ENCODE data around the gene EME1. TPM values are rescaled to one million over a fixed set of nuclear protein-coding genes. Genes with fewer than 3 reads are reported as not detected.

EME1 gene
- total and polyA plus RNA-seq, 9 donors: 0.46 to 1.4 (median 0.88) TPM

- H3K27ac ChIP-seq: no peak overlapping the region
- no peaks in the 10 kb centered on the region for H3K36me3 ChIP-seq
- no peak overlapping the region for H3K4me3 ChIP-seq
- H3K9me3 ChIP-seq: no peaks in the 10 kb centered on the region
- intact Hi-C loops (cut with DNase I): no loop called here
- WGBS, 3 donors: 70 to 83% (median 80%) methylated on average over 13 of the region's 13 CpGs
- H3K27me3 ChIP-seq: no peaks in the 10 kb centered on the region
- H3K4me1 ChIP-seq (ENCODE audit: insufficient read depth): peaks cover 8% of the 10 kb centered on the region
- DNase-seq: no peak
- TF ChIP-seq, protein P1, sequence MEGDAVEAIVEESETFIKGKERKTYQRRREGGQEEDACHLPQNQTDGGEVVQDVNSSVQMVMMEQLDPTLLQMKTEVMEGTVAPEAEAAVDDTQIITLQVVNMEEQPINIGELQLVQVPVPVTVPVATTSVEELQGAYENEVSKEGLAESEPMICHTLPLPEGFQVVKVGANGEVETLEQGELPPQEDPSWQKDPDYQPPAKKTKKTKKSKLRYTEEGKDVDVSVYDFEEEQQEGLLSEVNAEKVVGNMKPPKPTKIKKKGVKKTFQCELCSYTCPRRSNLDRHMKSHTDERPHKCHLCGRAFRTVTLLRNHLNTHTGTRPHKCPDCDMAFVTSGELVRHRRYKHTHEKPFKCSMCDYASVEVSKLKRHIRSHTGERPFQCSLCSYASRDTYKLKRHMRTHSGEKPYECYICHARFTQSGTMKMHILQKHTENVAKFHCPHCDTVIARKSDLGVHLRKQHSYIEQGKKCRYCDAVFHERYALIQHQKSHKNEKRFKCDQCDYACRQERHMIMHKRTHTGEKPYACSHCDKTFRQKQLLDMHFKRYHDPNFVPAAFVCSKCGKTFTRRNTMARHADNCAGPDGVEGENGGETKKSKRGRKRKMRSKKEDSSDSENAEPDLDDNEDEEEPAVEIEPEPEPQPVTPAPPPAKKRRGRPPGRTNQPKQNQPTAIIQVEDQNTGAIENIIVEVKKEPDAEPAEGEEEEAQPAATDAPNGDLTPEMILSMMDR (IDR thresholded peaks at IDR 0.05): no peak
- no peak for TF ChIP-seq POLR2A (IDR thresholded peaks at IDR 0.05)
- TF ChIP-seq EP300 (IDR thresholded peaks at IDR 0.05): no peak
Observed at GRCh38 chr17:50344731-50345365, 28.2 kb upstream of the EME1 start.

- peak; percentile 81 to 92 (median 90) for DNase-seq
- H3K27me3 ChIP-seq: no peaks in the 10 kb centered on the region
- intact Hi-C loops (cut with DNase I): no loop called here
- no peak for TF ChIP-seq EP300 (IDR thresholded peaks at IDR 0.05)
- TF ChIP-seq, protein P1 (IDR thresholded peaks at IDR 0.05): no peak
- peak; percentile 10 for TF ChIP-seq POLR2A (IDR thresholded peaks at IDR 0.05)
- H3K4me3 ChIP-seq: peak within 1 kb of the TSS; percentile 88
- H3K27ac ChIP-seq: peak within 1 kb of the TSS; percentile 4 to 24
- no peaks in the 10 kb centered on the region for H3K9me3 ChIP-seq
- no peaks in the 10 kb centered on the region for H3K36me3 ChIP-seq
- WGBS, 3 donors: 2 to 4% (median 3%) methylated on average over 26 to 86 of the region's 87 CpGs
- peaks cover 8% of the 10 kb centered on the region for H3K4me1 ChIP-seq (ENCODE audit: insufficient read depth)
Observed at GRCh38 chr17:50345432-50346312, 27.4 kb upstream of the EME1 start, which contains the start of gene XYLT2. Gene XYLT2, plus strand, starts transcription at chr17:50346126. Its CDS starts 15 bp downstream, at chr17:50346141.

DNA sequence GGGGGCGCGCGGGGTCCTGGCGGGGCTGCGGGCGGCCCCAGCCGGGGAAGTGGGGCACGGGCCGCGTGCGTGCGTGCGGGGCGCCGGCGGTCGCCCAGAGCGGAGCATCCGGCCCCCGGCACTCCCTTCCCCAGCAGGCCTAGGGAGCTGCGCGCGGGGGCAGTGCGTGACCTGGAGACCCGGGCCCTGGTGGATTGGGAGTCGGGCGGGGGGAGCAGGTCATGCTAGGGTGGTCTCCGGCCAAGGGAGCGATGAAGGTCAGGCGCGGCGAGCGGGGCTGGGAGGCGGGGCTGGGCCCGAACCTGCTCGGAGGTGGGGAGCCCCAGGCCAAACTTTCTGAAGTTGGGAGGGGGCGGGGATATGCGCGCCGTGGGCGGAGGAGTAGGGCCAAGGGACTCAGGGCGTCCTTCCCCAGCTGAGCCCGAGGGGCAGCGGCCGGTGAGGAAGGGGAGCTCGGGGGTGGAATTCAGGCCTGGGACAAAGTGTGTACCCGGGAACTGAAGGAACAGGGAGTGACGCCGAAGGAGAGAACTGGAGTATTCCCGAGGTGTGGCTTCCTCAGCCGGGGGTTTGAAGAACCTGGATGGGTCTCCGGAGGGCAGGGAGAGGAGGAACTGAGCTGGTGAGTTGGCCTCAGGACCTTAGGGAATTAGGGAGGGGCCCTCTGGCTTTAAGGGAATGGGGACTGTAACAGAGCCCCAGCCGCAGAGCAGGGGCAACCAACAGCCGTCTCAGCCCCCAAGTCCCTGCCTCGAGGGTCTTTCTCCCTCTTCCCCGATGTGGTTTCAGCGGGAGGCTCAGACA is 26.5 kb upstream of the EME1 start:
- TF ChIP-seq, protein P1 (IDR thresholded peaks at IDR 0.05): no peak
- TF ChIP-seq POLR2A (IDR thresholded peaks at IDR 0.05): no peak
- no peak for TF ChIP-seq EP300 (IDR thresholded peaks at IDR 0.05)
- peaks cover 8% of the 10 kb centered on the region for H3K4me1 ChIP-seq (ENCODE audit: insufficient read depth)
- peak overlapping the region; percentile 88 for H3K4me3 ChIP-seq
- intact Hi-C loops (cut with DNase I): no loop called here
- 0 to 1% (median 1%) methylated on average over 30 to 57 of the region's 57 CpGs for WGBS, 3 donors
- no peaks in the 10 kb centered on the region for H3K27me3 ChIP-seq
- H3K27ac ChIP-seq: peak overlapping the region; percentile 4 to 24
- H3K36me3 ChIP-seq: no peaks in the 10 kb centered on the region
- no peaks in the 10 kb centered on the region for H3K9me3 ChIP-seq
- DNase-seq: peak; percentile 51 to 77 (median 65)

Data from ovary (tissue), 9 donors.